ENCODE data around the gene OCIAD2.
"Not testable (repeated sequence)": the region's sequence is repeated elsewhere in the genome, so short reads cannot be mapped to it uniquely, and the experiment has no call there.

The OCIAD2 gene

GRCh38 chr4:48854395-48854683 is 52.2 kb downstream of the OCIAD2 start:
- DNase-seq (ENCODE audit: low spot score), result no peak

GRCh38 chr4:48853604-48854394 is 52.8 kb downstream of the OCIAD2 start:
- no peak for DNase-seq (ENCODE audit: low spot score)

GRCh38 chr4:48851651-48852050 is 54.9 kb downstream of the OCIAD2 start:
- no peak for DNase-seq (ENCODE audit: low spot score)

- not testable (repeated sequence) for DNase-seq (ENCODE audit: low spot score)
These were observed 57.8 kb downstream of the OCIAD2 start for GRCh38 chr4:48848799-48849198.

GRCh38 chr4:48844843-48845242 is 61.7 kb downstream of the OCIAD2 start:
- DNase-seq (ENCODE audit: low spot score), result no peak

GRCh38 chr4:48841045-48841827 is 65.3 kb downstream of the OCIAD2 start:
- no peak for DNase-seq (ENCODE audit: low spot score)

- DNase-seq (ENCODE audit: low spot score), result no peak
These were observed 69.9 kb downstream of the OCIAD2 start for GRCh38 chr4:48836658-48837057.

Measured in hepatic stellate cell (primary cell).